Activated CD8-positive, alpha-beta memory T cell treated with anti-CD3 and anti-CD28 coated beads, Interleukin-2, amount 50 U/mL, for 24 hours (primary cell): ENCODE measurements around the gene GMDS.

Experiments used
- DNase-seq: peaks from one replicate; pipeline ENCODE4 v3.0.0-alpha.2; 2020; ENCODE audit errors: extremely low read depth

The GMDS gene

GRCh38 chr6:1800845-1801244, 444.6 kb downstream of the GMDS start:
- no peak for DNase-seq

GRCh38 chr6:1798965-1799325, 446.5 kb downstream of the GMDS start:
- DNase-seq: no peak

- no peak for DNase-seq
Observed at GRCh38 chr6:1798303-1798964, 447.0 kb downstream of the GMDS start.

GRCh38 chr6:1797801-1798200, 447.6 kb downstream of the GMDS start:
- no peak for DNase-seq

DNA sequence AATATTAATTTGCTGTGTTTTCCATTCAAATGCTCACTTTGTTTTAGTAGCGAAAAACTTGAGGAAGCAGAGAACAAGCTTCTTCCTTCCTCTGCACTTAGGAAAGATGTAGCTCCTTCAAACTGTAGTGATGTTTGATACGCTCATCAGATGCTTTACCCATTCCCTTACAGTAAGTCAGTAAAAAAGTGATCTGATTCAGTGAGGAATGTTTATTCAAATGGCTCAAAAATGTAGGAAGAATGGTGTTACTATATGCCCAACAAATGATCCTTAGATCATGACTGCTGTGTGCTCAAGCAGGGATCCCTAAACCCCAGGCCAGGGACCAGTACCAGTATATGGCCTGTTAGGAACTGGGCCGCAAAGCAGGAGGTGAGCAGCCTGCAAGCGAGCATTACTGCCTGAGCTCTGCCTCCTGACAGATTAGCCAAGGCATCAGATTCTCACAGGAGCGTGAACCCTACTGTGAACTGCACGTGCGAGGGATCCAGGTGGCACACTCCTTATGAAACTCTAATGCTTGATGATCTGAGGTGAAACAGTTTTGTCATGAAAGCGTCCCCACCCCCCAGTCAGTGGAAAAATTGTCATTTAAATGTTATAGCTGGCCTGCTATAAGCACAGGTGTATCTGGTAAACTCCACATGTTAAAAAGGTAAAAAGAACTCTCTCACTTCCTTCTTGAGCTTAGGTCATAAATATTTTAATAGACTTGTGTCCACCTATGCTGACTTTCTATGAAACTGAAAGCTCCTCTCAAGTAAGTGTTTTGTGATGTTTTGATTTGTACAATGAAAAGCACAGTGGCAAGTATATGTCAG, 448.5 kb downstream of the GMDS start:
- no peak for DNase-seq

GRCh38 chr6:1795910-1796309, 449.5 kb downstream of the GMDS start:
- no peak for DNase-seq

DNA sequence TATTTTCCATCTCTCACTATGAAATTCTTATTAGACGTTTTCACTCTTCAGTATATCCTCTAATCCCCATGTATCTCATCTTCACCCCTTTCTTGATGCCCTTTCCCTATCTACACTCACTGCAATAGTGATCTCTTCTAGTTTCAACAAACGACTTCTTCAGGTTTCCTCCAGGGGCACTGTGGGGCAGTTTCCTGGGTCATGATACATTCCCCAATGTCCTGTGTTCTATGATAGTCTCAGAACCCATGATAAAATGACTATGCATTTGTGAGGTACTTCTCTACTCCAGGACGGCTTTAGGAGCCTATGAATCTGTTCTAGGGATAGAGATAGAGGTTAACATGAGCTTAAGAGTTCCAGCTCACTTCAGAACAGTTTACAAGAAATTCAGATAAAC, 452.4 kb downstream of the GMDS start:
- no peak for DNase-seq

GRCh38 chr6:1790684-1791083, 454.7 kb downstream of the GMDS start:
- no peak for DNase-seq

- DNase-seq: no peak
Observed at GRCh38 chr6:1789092-1789491, 456.3 kb downstream of the GMDS start.

GRCh38 chr6:1787894-1788293, 457.5 kb downstream of the GMDS start:
- DNase-seq: no peak

DNA sequence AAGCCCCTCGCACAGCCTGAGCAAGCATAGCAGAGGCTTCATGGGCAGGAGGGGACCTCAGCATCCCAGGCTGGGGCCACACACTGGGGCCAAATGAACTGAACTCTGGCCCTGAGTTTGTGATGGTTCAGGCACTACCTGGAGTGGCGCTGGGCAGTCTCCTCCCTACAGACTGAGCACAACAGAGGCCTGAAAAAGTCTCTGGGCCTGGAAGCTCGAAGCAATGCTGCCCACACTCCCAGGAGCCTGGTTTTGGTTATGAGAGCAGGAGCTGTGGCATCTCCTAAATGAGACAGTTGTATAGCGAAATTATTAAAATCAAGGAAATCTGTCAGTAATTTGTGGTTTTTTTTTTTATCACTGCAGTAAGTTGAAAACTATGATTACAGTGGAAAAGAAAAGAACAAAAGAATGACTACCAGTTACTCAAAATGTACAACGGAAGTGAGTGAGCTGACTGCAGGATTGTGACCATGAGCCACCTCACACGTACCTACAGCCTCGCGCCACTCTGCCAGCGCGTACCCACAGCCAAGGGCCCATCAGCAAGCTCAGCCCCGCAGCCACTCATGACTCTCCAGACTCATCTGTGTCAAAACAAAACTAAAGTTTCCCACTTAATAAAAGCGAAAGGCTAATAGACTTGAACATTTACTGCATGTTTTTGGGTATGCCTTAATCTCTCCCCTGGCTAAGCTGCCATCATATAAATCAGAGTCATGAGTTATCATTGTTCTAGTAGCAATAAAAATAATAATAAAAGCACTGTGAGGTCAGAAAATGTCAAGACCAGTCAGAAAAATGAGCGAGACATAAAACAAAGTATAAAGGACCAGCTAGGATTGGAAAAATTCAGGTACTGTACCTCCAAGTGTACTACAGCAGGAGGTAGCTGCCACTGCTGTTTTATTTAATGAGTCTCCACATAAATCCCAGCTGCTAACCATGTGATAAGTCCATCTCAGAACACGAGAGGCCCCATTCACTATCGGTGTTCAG, 458.7 kb downstream of the GMDS start:
- no peak for DNase-seq

- DNase-seq: no peak
Observed at GRCh38 chr6:1784422-1784884, 461.0 kb downstream of the GMDS start.

- DNase-seq: no peak
Observed at GRCh38 chr6:1781817-1782184, 463.6 kb downstream of the GMDS start.

- no peak for DNase-seq
Observed at GRCh38 chr6:1781152-1781816, 464.1 kb downstream of the GMDS start.

GRCh38 chr6:1780251-1780867, 465.0 kb downstream of the GMDS start:
- no peak for DNase-seq

DNA sequence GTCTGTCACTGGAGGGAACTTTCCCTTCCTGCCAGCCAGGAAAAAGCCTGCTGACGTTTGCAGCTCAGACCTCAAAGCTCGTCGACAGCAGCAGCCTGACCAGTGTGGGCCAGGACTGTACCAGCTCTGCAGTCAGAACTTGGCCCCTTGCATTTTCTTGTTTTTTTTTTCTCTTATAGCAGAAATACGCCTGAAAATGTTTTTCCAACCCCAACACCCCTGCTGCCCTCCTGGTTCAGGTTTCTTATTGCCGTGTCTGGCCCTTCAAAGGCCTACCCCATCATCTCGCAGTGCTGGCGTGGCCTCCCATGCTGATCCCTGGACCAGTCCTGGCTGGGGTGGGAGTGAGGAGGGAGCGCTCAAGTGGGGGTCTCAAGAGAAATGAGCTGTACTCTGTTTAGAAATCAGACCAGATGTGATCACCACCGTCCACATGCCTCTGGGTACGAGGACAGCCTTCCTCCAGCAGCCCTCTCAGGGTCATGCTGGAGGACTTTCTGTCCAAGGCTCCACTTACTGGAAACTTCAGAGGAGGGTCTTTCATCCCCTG, 466.6 kb downstream of the GMDS start:
- DNase-seq: no peak

- no peak for DNase-seq
Observed at GRCh38 chr6:1777921-1778685, 467.3 kb downstream of the GMDS start.

DNA sequence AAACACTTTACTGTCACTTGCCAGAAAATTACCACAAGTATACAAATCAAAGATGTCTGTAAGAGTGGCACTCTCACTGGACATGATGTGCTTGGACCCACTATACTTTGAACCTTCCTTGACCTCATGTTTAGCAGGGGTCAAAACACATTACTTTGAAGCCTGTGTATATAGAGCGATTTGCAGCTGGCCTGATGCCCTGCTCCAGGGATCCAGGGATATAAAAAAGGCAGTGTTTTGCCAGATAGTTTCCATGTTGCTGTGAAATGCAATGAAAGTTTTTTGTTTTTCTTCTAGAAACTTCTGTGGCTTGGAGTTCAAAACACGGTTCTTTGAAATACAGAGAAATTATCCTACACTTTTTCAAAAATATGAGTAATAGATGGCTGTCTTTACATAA, 470.0 kb downstream of the GMDS start:
- no peak for DNase-seq

- no peak for DNase-seq
Observed at GRCh38 chr6:1774226-1774915, 471.0 kb downstream of the GMDS start.

DNA sequence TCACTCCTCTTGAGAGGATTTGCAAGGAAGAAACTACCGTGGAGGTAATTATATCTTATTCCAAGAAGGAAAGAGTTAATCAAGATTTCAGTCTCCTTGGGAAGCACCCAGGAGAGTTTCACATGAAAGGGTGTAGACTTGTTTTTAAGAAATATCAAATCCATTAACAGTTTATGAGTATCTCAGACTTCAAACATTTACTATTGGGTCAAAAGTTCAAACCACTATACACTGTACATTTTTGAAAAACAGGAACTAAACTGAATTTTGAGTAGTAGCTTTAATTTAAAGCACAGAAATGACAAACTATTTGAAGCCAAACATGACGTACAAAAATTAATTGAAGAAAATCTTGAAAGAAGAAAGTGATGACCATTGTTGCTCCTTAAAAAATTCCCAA, 471.7 kb downstream of the GMDS start:
- no peak for DNase-seq
